Measurements from ENCODE around the gene METTL24. TPM values are rescaled to one million over a fixed set of nuclear protein-coding genes. Genes with fewer than 3 reads are reported as not detected.

METTL24 gene
- total and polyA plus RNA-seq, 4 donors: 0.14 to 2.0 (median 0.91) TPM

- H3K9me3 ChIP-seq (ENCODE audit: control insufficient read depth in 4 of 4, low read length in 3 of 4): no peaks in the 10 kb centered on the region
- TF ChIP-seq JUND (IDR thresholded peaks at IDR 0.05) (no peak), EGR1 (IDR thresholded peaks at IDR 0.05; ENCODE audit: low read depth in 2 of 2) (no peak), TAF1 (conservative IDR thresholded peaks at IDR 0.05) (no peak), ATF3 (IDR thresholded peaks at IDR 0.05) (no peak), RXRA (IDR thresholded peaks at IDR 0.05) (no peak), SP1 (IDR thresholded peaks at IDR 0.05) (no peak), CTCF (IDR thresholded peaks at IDR 0.05; ENCODE audit: low read depth, low read length, missing input control) (no peak), ZBTB33 (IDR thresholded peaks at IDR 0.05) (no peak), HNF4A (conservative IDR thresholded peaks at IDR 0.05) (no peak), GABPA (IDR thresholded peaks at IDR 0.05 in 1 of 2, conservative IDR thresholded peaks at IDR 0.05 in 1 of 2) (no peak), FOXA2 (IDR thresholded peaks at IDR 0.05) (no peak), NR2F2 (IDR thresholded peaks at IDR 0.05) (no peak), HNF4G (IDR thresholded peaks at IDR 0.05) (no peak), RAD21 (IDR thresholded peaks at IDR 0.05) (no peak), REST (IDR thresholded peaks at IDR 0.05) (no peak), MAX (IDR thresholded peaks at IDR 0.05) (no peak), FOXA1 (IDR thresholded peaks at IDR 0.05) (no peak), YY1 (IDR thresholded peaks at IDR 0.05) (no peak)
- H3K27me3 ChIP-seq (ENCODE audit: control insufficient read depth in 4 of 4, insufficient read depth in 4 of 4, low read length in 3 of 4): no peaks in the 10 kb centered on the region
- H3K36me3 ChIP-seq (ENCODE audit: control insufficient read depth in 4 of 4, insufficient read depth in 3 of 4, low read depth in 1 of 4, low read length in 3 of 4): peaks cover 6 to 69% (median 56%) of the 10 kb centered on the region in 4 donors
- no peak overlapping the region for H3K9ac ChIP-seq (ENCODE audit: low read depth in 1 of 2, low read length in 2 of 2)
- H3K27ac ChIP-seq (ENCODE audit: low read depth in 1 of 2, low read length in 2 of 2): no peak overlapping the region
- WGBS: 91% methylated on average over 2 of the region's 2 CpGs
- H3K4me3 ChIP-seq (ENCODE audit: low read depth in 1 of 3, low read length in 3 of 3): no peak overlapping the region
- H3K4me1 ChIP-seq (ENCODE audit: control insufficient read depth in 4 of 4, insufficient read depth in 4 of 4, low read length in 3 of 4): no peaks in the 10 kb centered on the region
- DNase-seq (ENCODE audit: low spot score): no peak
These were observed 140.9 kb downstream of the METTL24 start for GRCh38 chr6:110217266-110217665.
